Stromal cell of bone marrow (primary cell): ENCODE measurements around the gene PRSS21.
A peak's percentile ranks its signal among the peaks of the same experiment; 100 is the strongest.

ENCODE experiments used
- DNase-seq: peaks from one replicate; pipeline ENCODE4 v3.0.0-alpha.2; 2012; ENCODE audit warnings: low read depth

The PRSS21 gene, protein sequence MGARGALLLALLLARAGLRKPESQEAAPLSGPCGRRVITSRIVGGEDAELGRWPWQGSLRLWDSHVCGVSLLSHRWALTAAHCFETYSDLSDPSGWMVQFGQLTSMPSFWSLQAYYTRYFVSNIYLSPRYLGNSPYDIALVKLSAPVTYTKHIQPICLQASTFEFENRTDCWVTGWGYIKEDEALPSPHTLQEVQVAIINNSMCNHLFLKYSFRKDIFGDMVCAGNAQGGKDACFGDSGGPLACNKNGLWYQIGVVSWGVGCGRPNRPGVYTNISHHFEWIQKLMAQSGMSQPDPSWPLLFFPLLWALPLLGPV

DNA sequence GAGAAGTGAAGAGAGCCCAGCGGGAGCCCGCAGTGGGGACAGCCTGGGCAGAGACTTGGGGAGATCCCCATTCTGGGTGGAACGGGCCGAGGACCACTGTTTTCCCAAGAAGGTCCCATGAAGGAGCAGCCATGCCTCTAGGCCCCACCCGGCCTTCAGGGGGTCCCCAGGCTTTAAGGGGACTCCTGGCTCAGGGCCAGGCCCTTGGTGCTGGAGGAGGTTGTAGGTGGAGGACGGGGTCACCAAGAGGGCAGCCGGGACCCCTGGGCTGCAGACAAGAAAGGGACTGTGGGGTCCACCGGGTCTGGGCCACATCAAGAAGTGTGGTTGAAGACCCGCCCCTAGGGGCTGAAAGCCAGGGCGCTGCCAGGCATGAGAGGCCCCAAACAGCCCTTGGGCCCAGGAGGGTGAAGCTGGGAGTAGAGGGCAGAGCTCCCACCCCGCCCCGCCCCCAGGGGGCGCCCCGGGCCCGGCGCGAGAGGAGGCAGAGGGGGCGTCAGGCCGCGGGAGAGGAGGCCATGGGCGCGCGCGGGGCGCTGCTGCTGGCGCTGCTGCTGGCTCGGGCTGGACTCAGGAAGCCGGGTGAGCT, at the start of gene PRSS21:
Gene PRSS21, plus strand, starts transcription at position 487 of the 589 bp plus-strand sequence. Its CDS starts 32 bp downstream, at position 519.
- DNase-seq: no peak

DNA sequence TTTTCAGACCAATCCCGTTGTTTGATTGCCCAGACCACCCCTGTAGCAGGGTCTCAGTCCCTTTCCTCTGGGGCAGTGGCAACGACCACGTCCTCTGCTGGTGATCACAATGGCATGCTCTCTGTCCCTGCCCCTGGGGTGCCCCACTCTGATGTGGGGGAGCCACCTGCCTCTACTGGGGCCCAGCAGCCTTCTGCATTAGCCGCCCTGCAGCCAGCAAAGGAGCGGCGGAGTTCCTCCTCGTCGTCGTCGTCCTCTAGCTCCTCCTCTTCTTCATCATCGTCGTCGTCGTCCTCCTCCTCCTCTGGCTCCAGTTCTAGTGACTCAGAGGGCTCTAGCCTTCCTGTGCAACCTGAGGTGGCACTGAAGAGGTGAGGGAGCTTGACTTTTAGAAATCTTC, 49.1 kb upstream of the PRSS21 start:
- no peak for DNase-seq

DNA sequence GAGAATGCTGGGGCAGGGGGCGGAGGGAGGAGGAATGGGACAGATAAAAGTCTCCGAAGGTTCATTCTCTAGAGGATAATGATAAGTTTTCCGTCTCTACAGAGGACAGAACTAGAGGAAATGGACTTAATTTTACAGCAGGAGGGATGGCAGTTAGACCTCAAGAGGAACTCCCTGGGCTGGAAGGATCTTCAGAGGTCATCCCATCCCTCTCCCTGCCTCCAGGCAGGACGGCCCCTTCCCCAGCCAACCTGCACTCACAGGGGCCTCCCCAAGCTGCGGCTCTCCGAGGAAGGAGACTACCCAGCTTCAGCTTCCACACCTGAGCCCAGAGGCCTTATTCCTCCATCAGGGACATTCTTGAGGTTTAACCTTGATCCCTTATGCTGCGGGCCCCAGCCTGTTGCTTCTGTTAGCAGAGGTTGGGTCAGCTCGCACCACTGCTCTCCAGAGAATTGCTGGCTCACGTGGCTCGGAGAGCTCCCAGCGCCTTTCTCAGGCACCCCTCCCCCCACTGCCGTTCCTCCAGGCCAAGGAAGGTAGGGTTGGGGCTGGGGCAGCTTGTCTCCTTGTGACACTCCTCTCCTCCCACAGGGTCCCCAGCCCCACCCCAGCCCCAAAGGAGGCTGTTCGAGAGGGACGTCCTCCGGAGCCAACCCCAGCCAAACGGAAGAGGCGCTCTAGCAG, 48.5 kb upstream of the PRSS21 start:
- DNase-seq: no peak

DNA sequence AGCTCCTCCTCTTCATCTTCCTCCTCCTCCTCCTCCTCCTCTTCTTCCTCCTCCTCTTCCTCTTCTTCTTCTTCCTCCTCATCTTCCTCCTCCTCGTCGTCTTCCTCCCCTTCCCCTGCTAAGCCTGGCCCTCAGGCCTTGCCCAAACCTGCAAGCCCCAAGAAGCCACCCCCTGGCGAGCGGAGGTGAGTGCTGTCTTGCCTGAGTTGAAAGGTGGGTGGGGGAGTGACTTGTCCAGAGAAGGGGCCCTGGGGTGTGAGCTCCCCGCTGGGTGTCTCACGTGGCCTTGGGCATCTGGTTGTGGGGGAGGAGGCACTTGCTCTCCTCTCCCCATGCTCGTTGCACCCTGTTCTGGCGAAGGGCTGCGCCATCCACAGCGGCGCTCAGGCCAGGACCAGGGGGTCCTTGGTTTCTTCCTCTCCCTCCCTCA, 47.9 kb upstream of the PRSS21 start:
- no peak for DNase-seq

DNA sequence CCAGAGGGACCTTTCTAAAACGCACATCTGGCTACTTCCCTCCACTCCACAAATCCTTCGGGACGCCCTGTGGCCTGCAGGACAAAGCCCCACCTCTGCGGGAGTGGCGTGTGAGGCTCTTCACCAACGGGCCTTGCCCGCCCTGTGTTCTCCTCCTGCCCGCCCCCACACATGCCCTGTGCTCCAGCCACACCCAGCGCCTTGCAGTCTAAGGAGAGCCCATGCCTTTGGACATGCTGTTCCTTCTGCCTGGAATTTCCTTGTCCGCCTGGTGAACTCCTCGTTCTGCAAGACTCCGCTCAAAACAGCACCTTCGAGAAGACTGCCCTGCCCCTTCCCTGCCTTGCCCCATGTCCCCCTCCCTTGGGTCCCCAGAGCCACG, 47.4 kb upstream of the PRSS21 start:
- no peak for DNase-seq

DNA sequence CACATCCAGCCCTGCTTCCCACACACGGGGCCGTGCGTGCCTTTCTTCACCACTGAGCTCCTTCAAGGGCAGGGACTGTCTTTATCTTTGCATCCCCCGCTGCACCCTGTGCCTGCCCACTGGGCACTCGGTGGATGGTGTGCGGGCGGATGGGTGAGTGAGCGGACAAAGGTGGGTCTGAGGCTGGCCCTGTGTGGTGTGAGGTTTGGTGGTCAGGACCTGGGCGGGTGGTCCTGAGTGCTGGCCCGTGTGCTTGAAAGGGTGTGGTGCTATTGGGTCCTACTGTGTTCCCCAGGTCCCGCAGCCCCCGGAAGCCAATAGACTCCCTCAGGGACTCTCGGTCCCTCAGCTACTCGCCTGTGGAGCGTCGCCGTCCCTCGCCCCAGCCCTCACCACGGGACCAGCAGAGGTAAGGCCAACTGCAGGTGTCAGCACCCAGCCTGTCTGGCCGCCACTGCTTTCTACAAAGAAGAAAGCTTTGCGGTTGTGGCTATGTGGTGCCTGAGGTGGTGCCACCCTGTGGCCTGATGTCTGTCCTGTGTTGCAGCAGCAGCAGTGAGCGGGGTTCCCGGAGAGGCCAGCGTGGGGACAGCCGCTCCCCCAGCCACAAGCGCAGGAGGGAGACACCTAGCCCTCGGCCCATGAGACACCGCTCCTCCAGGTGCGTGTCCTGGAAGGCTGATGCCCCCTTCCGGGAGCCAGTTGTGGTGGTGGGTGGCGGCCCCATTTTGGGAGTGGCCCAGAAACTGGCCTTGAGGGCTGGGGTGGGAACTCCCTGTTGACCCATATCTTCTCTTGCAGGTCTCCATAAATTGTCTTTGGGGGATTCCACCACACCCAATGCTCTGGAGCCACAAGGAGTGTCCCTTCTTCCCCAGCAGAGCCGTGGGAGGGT, 46.7 kb upstream of the PRSS21 start:
- DNase-seq: no peak

DNA sequence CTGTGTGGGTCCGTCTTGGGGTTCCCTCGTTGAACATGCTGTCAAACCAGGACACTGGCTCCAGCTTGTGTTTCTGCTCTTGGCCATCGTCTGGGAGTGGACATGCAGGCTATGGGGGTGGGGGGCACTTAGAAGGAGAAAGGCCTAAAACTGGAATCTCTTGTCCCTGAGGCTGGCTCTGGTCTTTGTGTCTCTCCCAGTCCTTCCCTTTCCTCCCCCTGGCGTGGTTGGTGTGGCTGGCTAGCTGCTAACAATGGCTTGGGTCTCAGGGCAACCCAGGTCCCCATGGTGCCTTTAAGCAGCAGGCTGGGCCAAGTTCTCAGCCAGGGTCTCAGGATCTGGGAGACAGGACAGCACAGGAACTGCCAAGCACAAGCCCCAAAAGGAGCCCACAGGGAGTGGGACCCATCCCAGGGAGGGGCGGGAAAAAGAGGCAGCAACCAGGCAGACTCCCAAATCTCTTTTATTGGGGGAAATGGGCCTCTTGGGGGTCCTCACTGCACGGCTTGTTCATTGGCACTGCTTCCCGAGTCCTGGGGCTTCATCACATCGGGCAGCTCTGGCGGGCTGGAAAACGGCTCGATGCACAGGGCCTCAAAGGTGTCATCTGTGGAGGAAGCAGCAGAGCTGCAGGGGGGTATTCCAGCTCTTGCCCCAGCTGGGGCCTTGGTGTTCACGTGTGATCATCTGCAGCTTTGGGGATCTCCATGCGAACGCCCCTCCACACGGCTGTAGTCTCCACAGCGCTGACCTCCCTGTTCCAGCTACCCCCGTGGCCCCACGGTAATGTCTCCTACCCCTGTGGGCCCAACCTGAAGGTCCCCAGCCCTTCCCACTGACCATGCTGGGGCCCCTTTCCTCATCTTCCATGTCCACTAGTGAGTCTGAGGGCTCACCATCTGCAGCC, 45.3 kb upstream of the PRSS21 start:
- no peak for DNase-seq

DNA sequence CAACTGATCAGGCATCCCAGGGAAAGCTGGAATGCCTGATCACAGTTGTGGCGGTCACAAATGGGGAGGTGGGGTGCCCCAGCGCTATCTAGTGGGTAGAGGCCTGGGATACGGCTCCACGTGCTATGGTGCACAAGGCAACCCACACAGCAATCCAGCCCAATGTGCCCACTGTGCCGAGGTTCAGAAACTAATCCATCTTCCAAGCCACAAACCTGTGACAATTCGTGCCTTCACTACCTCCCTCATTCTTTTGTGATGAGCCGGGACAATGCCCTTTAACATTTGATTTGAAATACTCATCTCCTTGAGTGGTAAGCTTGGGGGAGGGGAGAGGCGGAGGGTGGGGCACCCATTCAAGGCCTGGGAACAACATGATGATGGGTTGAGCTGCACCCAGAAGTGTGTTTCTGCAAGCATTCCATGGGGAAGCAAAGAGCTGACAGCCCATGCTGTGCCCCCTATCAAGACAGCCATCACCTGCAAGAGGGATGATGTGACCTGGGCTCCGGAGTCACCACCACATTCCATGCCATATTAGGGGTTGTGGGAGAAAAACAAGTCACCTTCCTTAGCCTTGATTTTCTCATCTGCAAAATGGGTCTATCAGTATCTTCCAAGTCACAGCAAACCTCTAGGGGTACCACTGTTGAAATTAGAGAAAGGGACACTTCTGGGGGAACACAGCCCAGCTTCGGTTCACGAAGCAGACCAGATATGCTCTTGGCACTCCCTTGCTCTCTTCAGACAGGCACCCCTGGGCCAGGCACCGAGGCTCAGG, 43.7 kb upstream of the PRSS21 start:
- DNase-seq: no peak

DNA sequence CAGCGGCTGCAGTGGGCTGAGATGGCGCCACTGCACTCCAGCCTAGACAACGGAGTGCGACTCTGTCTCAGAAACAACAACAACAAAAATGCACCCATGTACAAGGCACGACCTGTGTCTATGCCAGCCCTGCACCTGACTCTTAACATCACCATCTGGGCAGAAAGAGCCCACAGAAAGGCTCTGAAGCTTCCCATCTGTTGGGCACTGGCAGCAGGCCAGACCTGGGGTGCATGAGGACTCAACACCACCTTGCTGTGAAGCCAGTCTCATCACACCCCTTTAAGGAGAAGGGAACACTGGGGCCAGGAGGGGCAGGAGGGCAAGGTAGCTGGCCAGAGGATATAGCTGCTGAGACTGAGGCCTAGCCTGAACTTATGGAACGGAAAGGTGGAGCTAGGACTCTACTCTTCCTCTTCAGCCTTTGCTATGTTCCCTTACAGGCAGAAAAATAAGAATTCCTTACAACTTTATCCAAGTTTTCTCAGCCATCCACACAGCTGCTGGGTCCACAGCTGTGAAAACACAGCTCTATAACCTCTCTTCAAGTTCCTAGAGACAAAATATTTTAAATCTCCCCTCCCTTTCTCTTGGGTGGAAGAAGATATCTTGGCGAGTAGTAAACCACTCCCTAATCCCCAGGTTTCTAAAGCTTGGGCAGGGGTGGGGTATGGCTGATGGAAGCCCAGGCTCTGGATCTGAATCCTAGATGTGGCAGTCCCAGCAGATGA, 42.7 kb upstream of the PRSS21 start:
- no peak for DNase-seq

DNA sequence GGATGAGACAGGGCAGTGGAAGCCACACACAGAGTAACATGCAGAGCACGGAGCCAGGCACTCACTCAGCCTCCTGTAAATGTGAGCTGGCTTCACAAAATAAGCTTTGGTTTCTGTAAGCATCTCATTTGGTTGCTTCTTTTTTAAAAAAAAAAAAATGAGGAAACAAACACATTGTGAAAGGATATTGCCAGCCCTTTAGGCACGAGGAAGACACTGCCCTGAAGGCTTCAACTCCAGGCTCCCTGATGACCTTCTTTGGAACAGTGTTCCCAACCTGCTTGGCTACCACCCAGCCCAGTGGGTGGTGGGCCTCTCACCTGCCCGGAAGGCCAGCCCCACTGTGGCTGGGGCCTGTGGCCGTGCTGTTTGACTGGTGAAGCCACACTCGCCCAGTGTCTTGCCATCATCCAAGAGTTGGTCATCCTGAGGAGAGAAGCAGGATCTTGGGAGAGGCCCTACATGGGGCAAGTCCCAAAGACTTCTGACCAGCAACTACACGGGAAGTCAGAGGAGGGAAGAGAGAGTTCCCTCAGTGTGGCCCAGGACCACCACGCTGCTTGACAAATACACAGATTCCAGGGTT, 41.8 kb upstream of the PRSS21 start:
- DNase-seq: no peak

DNA sequence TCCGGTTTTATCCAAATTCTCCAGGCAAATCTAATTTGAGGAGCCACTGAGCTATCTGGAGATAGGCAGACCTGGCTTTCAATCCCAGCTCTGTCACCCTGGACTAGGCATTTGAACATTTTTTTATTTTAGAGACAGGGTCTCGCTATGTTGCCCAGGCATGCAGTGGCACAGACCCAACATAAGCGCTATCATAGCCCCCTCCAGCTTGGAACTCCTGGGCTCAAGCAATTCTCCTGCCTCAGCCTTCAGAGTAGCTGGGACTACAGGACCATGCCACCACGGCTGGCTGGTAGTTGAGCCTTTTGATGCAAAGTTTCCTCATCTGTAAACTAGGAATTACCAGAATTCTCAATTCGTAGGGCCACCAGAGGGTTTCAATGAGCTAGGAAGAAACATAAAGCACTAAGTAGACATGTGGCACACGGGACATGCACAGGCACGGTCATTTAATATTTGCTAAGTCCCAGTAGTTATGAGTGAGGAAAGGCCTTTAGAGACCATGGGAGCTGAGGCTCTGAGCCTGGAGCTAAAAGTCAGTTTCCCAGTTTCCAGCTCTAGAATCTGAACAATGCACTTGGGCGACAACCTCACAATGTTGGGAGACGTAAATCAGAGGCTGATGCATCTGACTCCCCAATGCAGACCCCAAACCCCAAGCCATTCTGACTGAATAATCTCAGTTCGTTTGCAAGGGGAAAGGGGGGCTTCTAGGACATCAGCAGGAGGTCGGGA, 41.1 kb upstream of the PRSS21 start:
- DNase-seq: no peak

DNA sequence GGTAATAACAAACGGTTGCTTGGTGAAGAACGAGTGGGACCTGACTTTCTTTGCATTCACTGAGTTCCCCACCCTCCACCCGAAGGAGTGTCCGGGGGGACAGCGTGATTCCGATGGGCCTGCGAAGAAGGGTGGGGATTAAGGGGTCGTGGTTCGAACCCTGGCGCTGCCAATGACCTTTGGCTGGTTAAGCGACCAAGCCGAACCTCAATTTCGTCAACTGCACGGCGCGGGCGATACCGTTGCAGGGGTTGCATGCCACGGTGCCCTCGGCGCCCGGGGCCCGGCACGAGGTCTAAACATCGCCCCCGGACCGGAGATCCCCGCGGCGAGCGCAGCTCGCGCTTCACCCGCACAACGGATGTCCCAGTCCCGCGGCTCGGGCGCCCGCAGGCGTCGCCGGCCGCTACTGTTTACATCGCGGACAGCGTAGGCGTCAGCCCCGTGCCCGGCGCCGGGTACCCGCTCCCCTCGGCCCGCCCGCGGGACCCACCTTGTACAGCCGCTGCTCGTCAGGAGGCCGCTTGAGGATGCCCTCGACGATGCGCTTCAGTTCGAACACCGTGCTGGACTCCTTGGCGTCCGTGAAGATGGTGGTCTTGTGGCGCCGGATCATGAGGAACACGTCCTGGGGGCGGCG, 40.4 kb upstream of the PRSS21 start:
- DNase-seq: no peak

DNA sequence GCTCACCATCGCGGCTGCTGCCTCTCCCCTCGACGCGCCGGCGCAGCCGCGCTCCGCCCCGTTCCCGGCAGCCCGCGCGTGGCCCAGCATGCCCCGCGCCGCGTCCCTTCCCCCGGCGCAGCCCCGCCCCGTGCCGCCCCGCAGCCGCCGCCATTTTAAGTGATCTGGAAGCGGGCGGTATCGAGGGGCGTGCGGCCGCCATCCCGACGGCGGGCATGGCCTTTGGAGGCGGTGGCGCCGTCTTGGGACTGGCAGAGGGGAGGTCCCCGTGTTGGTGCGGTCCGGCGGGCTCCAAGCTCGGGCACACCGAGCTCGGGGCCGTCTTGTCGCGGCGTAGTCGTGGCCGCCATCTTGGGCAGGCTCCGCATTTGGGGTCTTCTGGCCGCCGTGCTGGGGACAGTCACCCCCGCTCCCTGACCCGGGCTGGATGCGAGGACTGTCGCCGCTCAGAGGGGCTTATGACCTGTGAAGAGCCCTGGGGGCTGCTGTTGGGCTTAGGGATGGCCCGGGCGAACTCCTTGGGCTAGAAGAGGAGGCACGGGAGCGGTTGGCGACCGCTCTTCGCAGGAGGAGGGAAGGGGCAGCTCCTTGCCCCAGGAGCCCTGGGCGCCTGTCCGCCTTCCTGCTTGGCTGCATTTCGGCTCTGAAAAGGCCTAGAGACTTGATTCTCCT, 39.7 kb upstream of the PRSS21 start, which contains the start of gene ELOB:
Gene ELOB, minus strand, starts transcription at position 50 of the 672 bp plus-strand sequence. Its CDS starts 41 bp downstream, at position 9.
- peak; percentile 76 for DNase-seq

DNA sequence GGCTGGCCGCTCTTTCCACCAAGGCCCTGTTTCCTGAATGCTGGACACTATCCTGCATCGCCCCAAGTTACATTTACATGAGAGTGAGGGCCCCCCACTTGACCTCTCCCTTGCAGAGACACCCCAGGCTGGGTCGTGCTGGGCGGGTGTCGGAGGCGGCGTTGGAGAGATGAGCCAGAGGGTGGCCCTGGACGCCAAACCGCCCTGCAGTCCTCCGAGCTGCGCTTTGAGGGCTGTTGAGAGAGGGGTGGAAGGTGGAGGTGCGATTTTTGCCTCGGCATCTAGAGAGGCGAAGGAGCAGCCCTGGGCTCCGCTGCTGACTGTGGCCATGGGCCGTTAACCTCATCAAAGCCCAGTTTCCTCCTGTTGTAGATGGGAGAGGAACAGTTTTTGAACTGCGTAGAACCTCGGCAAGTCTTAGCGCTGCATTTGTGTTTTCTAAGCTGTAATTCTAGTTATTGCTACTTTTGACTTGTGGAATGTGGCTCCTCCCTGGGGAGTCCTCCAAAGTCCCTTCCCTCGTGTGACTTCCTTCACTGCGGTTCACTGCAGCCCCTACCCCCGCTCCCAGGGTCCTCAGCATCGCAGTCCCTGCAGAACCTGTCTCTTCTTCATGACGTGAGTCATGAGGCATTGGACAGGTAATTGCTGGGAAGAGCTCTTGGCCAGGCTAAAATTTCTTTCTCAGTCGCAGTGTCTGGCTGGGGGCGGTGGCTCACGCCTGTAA, 39.0 kb upstream of the PRSS21 start:
- DNase-seq: no peak

DNA sequence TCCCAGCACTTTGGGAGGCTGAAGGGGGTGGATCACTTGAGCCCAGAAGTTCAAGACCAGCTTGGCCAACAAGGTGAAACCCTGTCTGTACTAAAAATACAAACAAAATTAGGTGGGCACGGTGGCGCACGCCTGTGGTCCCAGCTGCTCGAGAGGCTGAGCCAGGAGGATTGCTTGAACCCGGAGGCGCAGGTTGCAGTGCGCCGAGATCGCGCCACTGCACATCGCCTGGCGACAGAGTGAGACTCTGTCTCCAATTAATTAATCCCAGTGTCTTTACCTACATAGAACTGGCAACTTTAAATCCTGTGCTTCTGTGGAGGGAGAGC, 38.4 kb upstream of the PRSS21 start:
- DNase-seq: no peak

DNA sequence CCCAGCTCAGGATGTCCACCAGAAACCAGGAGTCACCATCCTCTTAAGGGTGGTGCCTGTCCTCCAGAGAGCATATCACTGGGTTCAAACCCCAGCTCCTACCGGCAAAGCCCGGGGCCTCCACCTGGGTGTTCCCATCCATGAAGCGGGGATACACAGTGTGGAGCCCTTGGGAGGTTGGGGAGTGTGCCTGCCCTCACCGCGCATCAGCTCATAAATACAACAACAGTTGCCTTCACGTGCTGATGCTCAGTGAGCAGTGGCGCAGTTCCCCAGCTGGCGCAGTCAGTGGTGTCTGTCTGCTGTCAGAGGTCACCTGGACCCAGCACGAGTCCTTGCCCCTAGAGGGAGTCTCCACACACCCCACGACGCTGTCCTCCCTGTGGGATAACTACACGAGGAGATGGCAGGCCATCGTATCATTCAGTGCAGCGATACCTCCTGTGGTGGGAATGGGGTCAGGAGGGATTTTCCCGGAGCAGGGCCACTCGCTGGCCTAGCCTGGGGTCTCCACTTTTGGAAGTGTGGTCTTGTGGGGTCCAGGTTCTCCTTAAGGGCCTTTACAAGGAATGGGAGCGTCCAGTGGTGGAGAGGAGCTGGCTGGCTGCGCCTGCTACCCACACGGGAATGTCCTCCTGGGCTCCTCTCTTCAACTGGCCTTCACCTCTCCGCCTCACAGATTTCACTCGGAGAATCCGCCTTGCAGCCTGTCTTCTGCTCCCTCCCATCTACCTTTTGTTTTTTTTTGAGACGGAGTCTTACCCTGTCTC, 37.7 kb upstream of the PRSS21 start:
- no peak for DNase-seq
